ENCODE data around the gene ELAVL3. TPM values are rescaled to one million over a fixed set of nuclear protein-coding genes. Genes with fewer than 3 reads are reported as not detected.

Gene ELAVL3
- total RNA-seq, 8 experiments from 2014 or later, result 0.22 to 95.6 (median 47.7) TPM

- H3K4me3 ChIP-seq, result peak overlapping the region; percentile 72 to 87 (median 82)
- in situ Hi-C loops (cut with MboI; ENCODE audit: low pct_unique_long_range_greater_than_20kb in 2 of 9, low sequenced_read_pairs in 9 of 9, unreplicated experiment in 9 of 9), result no loop called here
- peak overlapping the region in 1 of 2 donors; percentile 17 for H3K27ac ChIP-seq
- no peak for ATAC-seq (replicated peaks in 6 of 8)
- H3K4me1 ChIP-seq (replicated peaks in 1 of 2), result peaks cover 9 to 14% of the 10 kb centered on the region in 2 donors
- WGBS, 10 experiments, result 40 to 100% (median 66%) methylated on average over 1 to 5 of the region's 7 CpGs; no CpG with 5 or more reads in 2 of the 10 experiments
Measured at GRCh38 chr19:11504502-11505031, 23.7 kb upstream of the ELAVL3 start.

GRCh38 chr19:11499890-11500420 is 19.1 kb upstream of the ELAVL3 start:
- in situ Hi-C loops (cut with MboI; ENCODE audit: low pct_unique_long_range_greater_than_20kb in 2 of 9, low sequenced_read_pairs in 9 of 9, unreplicated experiment in 9 of 9), result loop anchor here in 3 of 9 experiments (25.0 kb wide), 1 partner anchor 213 kb away; the partner anchor contains the start of gene TSPAN16 (in 3 of the 3)
- ATAC-seq (replicated peaks in 6 of 8), result no peak
- Histone ChIP-seq H3K27ac (no peak overlapping the region), H3K4me1 (replicated peaks in 1 of 2) (peaks cover 0 to 5% of the 10 kb centered on the region in 2 donors), H3K4me3 (no peak overlapping the region)
- 60 to 100% (median 86%) methylated on average over 1 to 6 of the region's 7 CpGs; no CpG with 5 or more reads in 3 of the 10 experiments for WGBS, 10 experiments

GRCh38 chr19:11499220-11499726 is 18.4 kb upstream of the ELAVL3 start:
- ATAC-seq (replicated peaks in 6 of 8), result no peak
- Histone ChIP-seq H3K4me1 (replicated peaks in 1 of 2) (peaks cover 0 to under 1% of the 10 kb centered on the region in 2 donors), H3K27ac (no peak overlapping the region), H3K4me3 (no peak overlapping the region)
- WGBS, 10 experiments, result 50 to 100% (median 97%) methylated on average over 1 to 5 of the region's 6 CpGs; no CpG with 5 or more reads in 3 of the 10 experiments
- in situ Hi-C loops (cut with MboI; ENCODE audit: low pct_unique_long_range_greater_than_20kb in 2 of 9, low sequenced_read_pairs in 9 of 9, unreplicated experiment in 9 of 9), result loop anchor here in 3 of 9 experiments (25.0 kb wide), 1 partner anchor 212 kb away; the partner anchor contains the start of gene TSPAN16 (in 3 of the 3)

GRCh38 chr19:11496391-11497163 is 15.7 kb upstream of the ELAVL3 start:
- WGBS, 10 experiments, result 25 to 100% (median 73%) methylated on average over 1 to 7 of the region's 17 CpGs; no CpG with 5 or more reads in 4 of the 10 experiments
- no peak overlapping the region for H3K27ac ChIP-seq
- no peaks in the 10 kb centered on the region for H3K4me1 ChIP-seq (replicated peaks in 1 of 2)
- no peak overlapping the region for H3K4me3 ChIP-seq
- in situ Hi-C loops (cut with MboI; ENCODE audit: low pct_unique_long_range_greater_than_20kb in 2 of 9, low sequenced_read_pairs in 9 of 9, unreplicated experiment in 9 of 9), result loop anchor here in 3 of 9 experiments (25.0 kb wide), 1 partner anchor 209 kb away; the partner anchor contains the start of gene TSPAN16 (in 3 of the 3)
- ATAC-seq (replicated peaks in 6 of 8), result peak; percentile 54 to 99 (median 70)

GRCh38 chr19:11495885-11496284 is 15.0 kb upstream of the ELAVL3 start:
- WGBS, 10 experiments, result 80 to 100% (median 100%) methylated on average over 1 to 9 of the region's 22 CpGs; no CpG with 5 or more reads in 3 of the 10 experiments
- peak in 4 of 8 experiments; percentile 5 to 25 (median 10) for ATAC-seq (replicated peaks in 6 of 8)

GRCh38 chr19:11495481-11495880 is 14.6 kb upstream of the ELAVL3 start:
- in situ Hi-C loops (cut with MboI; ENCODE audit: low pct_unique_long_range_greater_than_20kb in 2 of 9, low sequenced_read_pairs in 9 of 9, unreplicated experiment in 9 of 9), result loop anchor here in 3 of 9 experiments (25.0 kb wide), 1 partner anchor 208 kb away; the partner anchor contains the start of gene TSPAN16 (in 3 of the 3)
- H3K4me3 ChIP-seq, result no peak overlapping the region
- H3K4me1 ChIP-seq (replicated peaks in 1 of 2), result no peaks in the 10 kb centered on the region
- H3K27ac ChIP-seq, result no peak overlapping the region
- 79 to 100% (median 89%) methylated on average over 2 to 7 of the region's 10 CpGs; no CpG with 5 or more reads in 2 of the 10 experiments for WGBS, 10 experiments
- ATAC-seq (replicated peaks in 6 of 8), result peak in 2 of 8 experiments; percentile 2 to 3

More at GRCh38 chr19:11495885-11496284, 15.0 kb upstream of the ELAVL3 start:
- no peak overlapping the region for H3K27ac ChIP-seq
- H3K4me3 ChIP-seq, result no peak overlapping the region
- in situ Hi-C loops (cut with MboI; ENCODE audit: low pct_unique_long_range_greater_than_20kb in 2 of 9, low sequenced_read_pairs in 9 of 9, unreplicated experiment in 9 of 9), result loop anchor here in 3 of 9 experiments (25.0 kb wide), 1 partner anchor 209 kb away; the partner anchor contains the start of gene TSPAN16 (in 3 of the 3)
- H3K4me1 ChIP-seq (replicated peaks in 1 of 2), result no peaks in the 10 kb centered on the region

GRCh38 chr19:11494634-11495285 is 13.9 kb upstream of the ELAVL3 start:
- in situ Hi-C loops (cut with MboI; ENCODE audit: low pct_unique_long_range_greater_than_20kb in 2 of 9, low sequenced_read_pairs in 9 of 9, unreplicated experiment in 9 of 9), result loop anchor here in 3 of 9 experiments (25.0 kb wide), 1 partner anchor 207 kb away; the partner anchor contains the start of gene TSPAN16 (in 3 of the 3)
- no peak overlapping the region for H3K27ac ChIP-seq
- H3K4me3 ChIP-seq, result no peak overlapping the region
- WGBS, 10 experiments, result 33 to 100% (median 80%) methylated on average over 1 to 12 of the region's 27 CpGs; no CpG with 5 or more reads in 3 of the 10 experiments
- peak in 1 of 8 experiments; percentile 11 for ATAC-seq (replicated peaks in 6 of 8)
- H3K4me1 ChIP-seq (replicated peaks in 1 of 2), result no peaks in the 10 kb centered on the region

GRCh38 chr19:11489378-11489777 is 8.5 kb upstream of the ELAVL3 start:
- Histone ChIP-seq H3K27ac (no peak overlapping the region), H3K4me1 (replicated peaks in 1 of 2) (no peaks in the 10 kb centered on the region), H3K4me3 (no peak overlapping the region)
- ATAC-seq (replicated peaks in 6 of 8), result no peak
- in situ Hi-C loops (cut with MboI; ENCODE audit: low pct_unique_long_range_greater_than_20kb in 2 of 9, low sequenced_read_pairs in 9 of 9, unreplicated experiment in 9 of 9), result loop anchor here in 3 of 9 experiments (25.0 kb wide), 1 partner anchor 202 kb away; the partner anchor contains the start of gene TSPAN16 (in 3 of the 3)
- WGBS, 10 experiments, result 80 to 100% (median 100%) methylated on average over 1 to 4 of the region's 7 CpGs; no CpG with 5 or more reads in 4 of the 10 experiments

GRCh38 chr19:11486661-11487503 is 6.0 kb upstream of the ELAVL3 start:
- no peak for ATAC-seq (replicated peaks in 6 of 8)
- Histone ChIP-seq H3K4me1 (replicated peaks in 1 of 2) (peaks cover 0 to 2% of the 10 kb centered on the region in 2 donors), H3K27ac (no peak overlapping the region), H3K4me3 (no peak overlapping the region)
- WGBS, 10 experiments, result 0 to 100% (median 94%) methylated on average over 1 to 5 of the region's 45 CpGs; no CpG with 5 or more reads in 3 of the 10 experiments
- in situ Hi-C loops (cut with MboI; ENCODE audit: low pct_unique_long_range_greater_than_20kb in 2 of 9, low sequenced_read_pairs in 9 of 9, unreplicated experiment in 9 of 9), result loop anchor here in 3 of 9 experiments (25.0 kb wide), 1 partner anchor 200 kb away; the partner anchor contains the start of gene TSPAN16 (in 3 of the 3)

GRCh38 chr19:11485245-11485837 is 4.5 kb upstream of the ELAVL3 start:
- Histone ChIP-seq H3K4me3 (no peak overlapping the region), H3K27ac (no peak overlapping the region), H3K4me1 (replicated peaks in 1 of 2) (peaks cover 0 to 2% of the 10 kb centered on the region in 2 donors)
- no peak for ATAC-seq (replicated peaks in 6 of 8)
- 80 to 100% (median 87%) methylated on average over 2 to 4 of the region's 13 CpGs; no CpG with 5 or more reads in 7 of the 10 experiments for WGBS, 10 experiments
- in situ Hi-C loops (cut with MboI; ENCODE audit: low pct_unique_long_range_greater_than_20kb in 2 of 9, low sequenced_read_pairs in 9 of 9, unreplicated experiment in 9 of 9), result loop anchor here in 3 of 9 experiments (25.0 kb wide), 1 partner anchor 198 kb away; the partner anchor contains the start of gene TSPAN16 (in 3 of the 3)
